ENCODE results near the gene SLC27A3.
"Not testable (repeated sequence)": the region's sequence is repeated elsewhere in the genome, so short reads cannot be mapped to it uniquely, and the experiment has no call there.

SLC27A3 gene

DNA sequence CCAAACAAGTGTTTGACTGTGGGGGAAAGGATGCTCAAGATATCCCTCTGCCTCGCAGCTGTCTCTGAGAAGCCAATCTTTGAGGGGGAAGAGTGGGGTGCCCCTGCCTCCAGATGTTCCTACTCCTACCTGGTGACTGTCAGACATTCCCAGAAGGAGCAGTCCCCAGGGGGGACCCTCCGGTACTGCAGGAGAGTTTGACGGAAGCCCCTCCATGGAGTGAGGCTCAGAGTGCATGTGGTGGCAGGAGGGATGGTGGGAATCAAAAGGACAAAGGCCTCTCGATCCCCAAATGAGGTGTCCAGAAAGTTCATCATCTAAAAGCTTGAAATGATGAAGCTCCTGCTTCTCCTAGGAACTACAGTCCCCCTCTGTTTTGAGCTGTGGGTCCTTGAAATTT is 5.3 kb downstream of the SLC27A3 start:
- no peak for DNase-seq

- DNase-seq: not testable (repeated sequence)
Observed at GRCh38 chr1:153782648-153783047, 7.4 kb downstream of the SLC27A3 start.

GRCh38 chr1:153783233-153784190 is 8.3 kb downstream of the SLC27A3 start:
- DNase-seq: peak; percentile 91

- no peak for DNase-seq
Observed at GRCh38 chr1:153786038-153786790, 11.0 kb downstream of the SLC27A3 start.

DNA sequence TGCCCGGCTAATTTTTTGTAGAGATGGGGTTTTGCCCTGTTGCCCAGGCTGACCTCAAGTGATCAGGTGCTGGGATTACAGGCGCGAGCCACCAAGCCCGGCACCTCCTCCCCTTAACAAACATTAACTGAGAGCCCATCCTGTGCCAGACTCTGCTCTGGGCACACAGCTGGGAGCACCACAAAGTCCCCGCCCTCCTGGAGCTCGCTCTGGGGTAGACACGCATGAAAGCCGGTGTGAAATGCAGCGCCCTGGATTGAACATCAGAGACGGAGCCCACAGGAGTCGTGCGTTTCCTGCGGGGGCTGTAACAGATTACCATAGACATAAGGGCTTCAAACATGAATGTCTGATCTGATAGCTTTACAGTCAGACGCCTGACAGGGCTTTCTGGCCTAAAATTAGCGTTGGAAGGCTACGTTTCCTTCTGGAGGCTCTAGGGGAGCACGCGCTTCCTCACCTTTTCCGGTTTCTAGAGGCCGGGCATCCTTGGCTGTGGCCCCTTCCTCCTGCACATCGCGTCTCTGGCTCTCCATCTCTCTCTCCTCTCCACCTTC is 14.3 kb downstream of the SLC27A3 start:
- no peak for DNase-seq

DNA sequence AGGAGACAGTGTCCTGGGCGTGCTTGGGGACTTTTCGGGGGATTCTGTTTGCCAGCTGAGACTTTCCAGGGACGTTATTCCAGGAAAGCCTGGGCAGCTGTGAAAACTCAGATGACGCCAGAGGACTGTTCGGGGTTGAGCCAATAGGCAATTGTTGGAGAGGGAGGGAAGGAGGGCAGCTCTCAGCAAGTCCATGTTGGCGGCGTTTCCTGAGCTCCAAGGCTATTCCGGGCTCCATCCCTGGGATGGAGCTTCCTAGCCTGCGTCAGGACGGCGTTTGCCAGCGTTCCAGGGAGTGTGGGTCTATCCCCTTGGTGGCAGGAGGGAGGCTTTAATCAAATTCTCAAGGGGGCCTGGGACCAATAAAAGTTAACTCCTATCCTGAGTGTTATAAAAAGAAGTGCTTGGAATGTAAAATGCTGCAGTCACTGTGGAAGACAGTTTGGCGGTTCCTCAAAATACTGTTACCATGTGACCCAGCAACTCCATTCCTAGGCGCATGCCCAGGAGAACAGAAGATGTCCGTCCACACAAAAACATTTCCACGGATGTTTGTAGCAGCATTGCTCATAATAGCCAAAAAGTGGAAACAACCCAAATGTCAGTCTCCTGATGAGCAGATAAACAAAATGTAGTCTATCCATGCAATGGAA is 15.2 kb downstream of the SLC27A3 start:
- DNase-seq: peak; percentile 84

- DNase-seq: peak; percentile 95
Observed at GRCh38 chr1:153790966-153791647, 15.9 kb downstream of the SLC27A3 start.

DNA sequence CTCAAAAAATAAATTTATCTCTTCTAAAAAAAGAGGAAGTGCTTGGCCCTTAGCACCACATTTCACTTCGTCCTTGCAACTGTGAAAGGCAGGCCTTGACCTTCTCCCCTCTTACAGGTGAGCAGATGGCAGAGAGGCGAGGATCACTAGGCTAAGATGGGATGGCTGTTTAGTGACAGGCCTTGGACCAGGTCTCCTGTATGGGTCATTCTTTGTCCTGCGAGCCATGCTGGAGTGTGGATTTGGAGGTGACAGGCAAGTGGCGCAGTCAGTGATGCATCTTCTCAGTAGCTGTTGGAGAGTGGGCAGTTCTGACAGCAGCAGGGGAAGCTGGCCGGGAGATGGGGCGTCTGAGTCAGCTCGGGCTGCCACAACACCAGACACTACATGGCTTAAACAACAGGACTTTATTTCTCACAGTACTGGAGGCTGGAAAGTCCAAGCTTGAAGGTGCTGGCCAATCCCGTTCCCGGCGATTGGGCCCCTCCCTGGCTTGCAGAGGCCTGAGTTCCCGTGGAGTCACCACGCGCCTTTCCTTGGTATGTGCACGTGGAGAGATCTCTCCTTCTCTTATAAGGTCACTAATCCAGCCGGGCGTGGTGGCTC is 16.5 kb downstream of the SLC27A3 start:
- DNase-seq: peak; percentile 46

DNA sequence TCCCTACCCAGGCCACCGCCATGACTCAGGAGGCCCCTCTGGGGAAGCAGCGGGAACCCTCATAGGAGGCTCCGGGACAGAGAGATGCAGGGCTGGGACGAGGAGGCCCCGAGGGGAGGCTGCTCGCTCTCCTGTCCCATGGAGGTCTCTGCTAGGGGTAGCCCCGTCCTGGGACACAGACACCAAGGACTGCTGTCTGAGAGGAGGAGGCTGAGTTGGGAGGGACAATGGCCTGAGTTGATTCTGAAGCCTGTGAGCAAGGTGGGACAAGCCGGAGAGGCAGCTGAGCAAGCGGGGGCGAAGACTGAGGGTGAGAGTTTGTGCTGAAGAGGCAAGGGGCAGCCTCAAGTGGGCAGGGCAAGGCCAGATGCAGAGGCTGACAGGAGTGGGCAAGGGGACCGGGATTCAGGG is 17.4 kb downstream of the SLC27A3 start:
- DNase-seq: no peak

GRCh38 chr1:153793261-153793972 is 18.2 kb downstream of the SLC27A3 start:
- DNase-seq: no peak

- no peak for DNase-seq
Observed at GRCh38 chr1:153793973-153794615, 18.9 kb downstream of the SLC27A3 start.

GRCh38 chr1:153794624-153795329 is 19.6 kb downstream of the SLC27A3 start:
- no peak for DNase-seq

- DNase-seq: no peak
Observed at GRCh38 chr1:153795330-153795837, 20.2 kb downstream of the SLC27A3 start.

GRCh38 chr1:153795934-153796785 is 21.0 kb downstream of the SLC27A3 start:
- DNase-seq: no peak

- DNase-seq: peak; percentile 60
Observed at GRCh38 chr1:153796786-153797659, 21.8 kb downstream of the SLC27A3 start.

- no peak for DNase-seq
Observed at GRCh38 chr1:153798468-153798780, 23.2 kb downstream of the SLC27A3 start.

DNA sequence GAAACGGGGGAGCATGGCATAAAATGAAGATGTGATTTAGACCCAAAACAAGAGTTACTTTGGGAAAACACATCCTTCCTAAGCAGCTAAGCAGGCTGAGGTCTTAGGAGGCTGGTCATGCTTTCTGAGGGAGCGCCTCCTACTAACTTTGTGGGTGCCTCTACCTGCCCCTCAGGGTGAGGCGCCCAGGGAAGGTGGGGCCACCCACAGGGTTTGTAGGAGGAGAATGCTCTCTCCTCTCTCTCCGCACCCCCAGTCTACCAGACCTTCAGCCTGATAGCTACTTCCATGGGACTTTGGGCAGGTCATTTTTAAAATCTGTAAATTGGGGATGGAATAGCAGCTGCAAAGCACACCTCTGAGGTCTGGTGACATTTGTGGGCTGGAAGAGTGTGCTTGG is 23.8 kb downstream of the SLC27A3 start:
- no peak for DNase-seq

All from fibroblast of skin of scalp (primary cell).